ENCODE results near the gene ABHD2.

The ABHD2 gene, protein sequence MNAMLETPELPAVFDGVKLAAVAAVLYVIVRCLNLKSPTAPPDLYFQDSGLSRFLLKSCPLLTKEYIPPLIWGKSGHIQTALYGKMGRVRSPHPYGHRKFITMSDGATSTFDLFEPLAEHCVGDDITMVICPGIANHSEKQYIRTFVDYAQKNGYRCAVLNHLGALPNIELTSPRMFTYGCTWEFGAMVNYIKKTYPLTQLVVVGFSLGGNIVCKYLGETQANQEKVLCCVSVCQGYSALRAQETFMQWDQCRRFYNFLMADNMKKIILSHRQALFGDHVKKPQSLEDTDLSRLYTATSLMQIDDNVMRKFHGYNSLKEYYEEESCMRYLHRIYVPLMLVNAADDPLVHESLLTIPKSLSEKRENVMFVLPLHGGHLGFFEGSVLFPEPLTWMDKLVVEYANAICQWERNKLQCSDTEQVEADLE

DNA sequence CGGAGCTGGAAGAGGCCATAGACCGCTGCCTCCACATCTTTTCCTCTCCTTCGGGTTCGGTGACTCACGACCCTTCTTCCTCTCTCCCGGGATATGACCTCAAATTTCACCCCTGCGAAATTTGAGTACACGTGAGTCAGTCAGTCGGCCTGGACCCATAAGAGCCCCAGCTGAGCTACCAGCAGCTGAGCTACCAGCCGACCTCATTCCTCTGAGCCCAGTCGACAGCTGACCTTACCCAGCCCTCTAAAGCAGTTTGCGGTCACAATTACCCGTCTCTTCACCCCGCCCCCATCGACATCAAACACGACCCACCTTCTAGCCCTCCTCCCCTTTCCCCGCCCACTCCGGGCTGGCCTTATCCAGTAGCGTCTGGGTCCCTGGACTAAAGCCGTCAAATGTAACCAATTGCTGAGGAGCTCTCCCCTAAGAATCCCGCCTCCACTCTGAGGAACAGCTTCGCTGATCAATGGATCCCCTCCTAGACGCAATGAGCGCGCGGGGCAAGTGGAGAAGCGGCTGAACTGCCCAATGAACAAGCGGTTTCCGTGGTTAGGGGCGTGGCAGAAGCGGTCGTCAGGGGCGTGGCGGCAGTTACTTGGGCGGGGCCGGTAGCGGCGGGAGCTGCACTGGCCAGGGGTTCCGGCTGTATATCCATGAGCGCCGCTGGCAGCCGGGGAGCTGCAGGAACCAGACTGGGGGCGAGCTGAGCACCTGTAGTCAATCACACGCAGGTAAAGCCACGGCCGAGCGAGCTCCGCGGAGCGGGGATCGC, at the start of gene ABHD2:
TSS of gene ABHD2 (plus strand) at position 627 of the 775 bp plus-strand sequence. CDS start 27,872 bp downstream, outside the sequence.
- H3K36me3 ChIP-seq (ENCODE audit: control insufficient read depth, insufficient read depth, low read length), result no peaks in the 10 kb centered on the region
- H3K9me3 ChIP-seq (ENCODE audit: control insufficient read depth, low read length), result no peaks in the 10 kb centered on the region
- no peaks in the 10 kb centered on the region for H3K4me1 ChIP-seq
- peak within 1 kb of the TSS; percentile 90 for H3K4me3 ChIP-seq (ENCODE audit: low read depth, low read length)
- TF ChIP-seq, protein P1, sequence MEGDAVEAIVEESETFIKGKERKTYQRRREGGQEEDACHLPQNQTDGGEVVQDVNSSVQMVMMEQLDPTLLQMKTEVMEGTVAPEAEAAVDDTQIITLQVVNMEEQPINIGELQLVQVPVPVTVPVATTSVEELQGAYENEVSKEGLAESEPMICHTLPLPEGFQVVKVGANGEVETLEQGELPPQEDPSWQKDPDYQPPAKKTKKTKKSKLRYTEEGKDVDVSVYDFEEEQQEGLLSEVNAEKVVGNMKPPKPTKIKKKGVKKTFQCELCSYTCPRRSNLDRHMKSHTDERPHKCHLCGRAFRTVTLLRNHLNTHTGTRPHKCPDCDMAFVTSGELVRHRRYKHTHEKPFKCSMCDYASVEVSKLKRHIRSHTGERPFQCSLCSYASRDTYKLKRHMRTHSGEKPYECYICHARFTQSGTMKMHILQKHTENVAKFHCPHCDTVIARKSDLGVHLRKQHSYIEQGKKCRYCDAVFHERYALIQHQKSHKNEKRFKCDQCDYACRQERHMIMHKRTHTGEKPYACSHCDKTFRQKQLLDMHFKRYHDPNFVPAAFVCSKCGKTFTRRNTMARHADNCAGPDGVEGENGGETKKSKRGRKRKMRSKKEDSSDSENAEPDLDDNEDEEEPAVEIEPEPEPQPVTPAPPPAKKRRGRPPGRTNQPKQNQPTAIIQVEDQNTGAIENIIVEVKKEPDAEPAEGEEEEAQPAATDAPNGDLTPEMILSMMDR (IDR thresholded peaks at IDR 0.05), result no peak
- H3K79me2 ChIP-seq, result peaks cover 2% of the 10 kb centered on the region
- H3K27me3 ChIP-seq (ENCODE audit: control insufficient read depth, insufficient read depth, low read length), result no peaks in the 10 kb centered on the region
- no peak within 1 kb of the TSS for H3K9ac ChIP-seq
- H3K27ac ChIP-seq, result peak within 1 kb of the TSS; percentile 34
- H3K4me2 ChIP-seq (ENCODE audit: low read length), result peak within 1 kb of the TSS; percentile 87
- peak within 1 kb of the TSS; percentile 78 for H2AFZ ChIP-seq

DNA sequence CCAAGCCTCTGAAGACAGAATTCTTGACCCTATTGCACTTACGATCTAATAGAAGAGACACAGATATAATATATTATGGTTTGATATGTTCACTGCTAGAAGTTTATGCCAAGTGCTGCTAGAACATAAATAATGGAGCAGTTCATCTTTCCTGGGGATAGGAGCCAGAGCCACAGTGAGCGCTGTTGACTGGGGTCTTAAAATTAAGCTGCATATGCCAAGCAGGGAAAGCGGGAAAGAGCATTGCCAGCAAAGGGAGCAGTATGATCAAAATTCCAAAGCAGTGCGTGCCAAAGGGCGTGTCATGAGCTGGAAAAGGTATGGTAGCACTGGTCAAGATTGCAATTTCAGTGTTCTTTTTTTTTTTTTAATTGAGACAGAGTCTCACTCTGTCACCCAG, 49.1 kb upstream of the ABHD2 start:
- no peaks in the 10 kb centered on the region for H3K9me3 ChIP-seq (ENCODE audit: control insufficient read depth, low read length)
- no peak overlapping the region for H3K27ac ChIP-seq
- no peaks in the 10 kb centered on the region for H3K36me3 ChIP-seq (ENCODE audit: control insufficient read depth, insufficient read depth, low read length)
- TF ChIP-seq, protein P1 (IDR thresholded peaks at IDR 0.05), result no peak
- H2AFZ ChIP-seq, result no peak overlapping the region
- no peak overlapping the region for H3K4me2 ChIP-seq (ENCODE audit: low read length)
- H3K27me3 ChIP-seq (ENCODE audit: control insufficient read depth, insufficient read depth, low read length), result no peaks in the 10 kb centered on the region
- H3K9ac ChIP-seq, result no peak overlapping the region
- H3K4me3 ChIP-seq (ENCODE audit: low read depth, low read length), result no peak overlapping the region
- H3K79me2 ChIP-seq, result no peaks in the 10 kb centered on the region
- no peaks in the 10 kb centered on the region for H3K4me1 ChIP-seq

DNA sequence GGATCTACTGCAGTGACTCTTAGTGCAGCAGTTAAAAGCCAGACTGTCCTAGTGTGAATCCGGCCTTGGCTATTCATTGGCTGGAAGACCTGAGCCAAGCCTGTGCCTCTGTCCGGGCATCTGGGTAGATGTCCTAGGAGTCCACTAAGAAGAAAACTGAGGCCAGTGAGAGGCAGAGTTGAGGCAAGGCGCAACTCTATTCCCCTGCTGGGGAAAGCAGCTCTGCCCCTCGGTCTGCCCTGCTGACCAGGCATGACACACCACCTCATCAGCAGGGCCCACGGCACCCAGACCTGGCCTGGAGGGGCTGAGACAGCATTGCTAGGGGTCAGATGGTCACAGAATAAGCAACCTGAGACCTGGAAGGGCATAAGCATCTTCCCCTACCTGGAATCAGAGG, 46.7 kb upstream of the ABHD2 start:
- Histone ChIP-seq H3K4me3 (ENCODE audit: low read depth, low read length) (no peak overlapping the region), H2AFZ (no peak overlapping the region), H3K9ac (no peak overlapping the region), H3K79me2 (no peaks in the 10 kb centered on the region), H3K27ac (no peak overlapping the region), H3K4me2 (ENCODE audit: low read length) (no peak overlapping the region), H3K27me3 (ENCODE audit: control insufficient read depth, insufficient read depth, low read length) (no peaks in the 10 kb centered on the region), H3K36me3 (ENCODE audit: control insufficient read depth, insufficient read depth, low read length) (no peaks in the 10 kb centered on the region), H3K9me3 (ENCODE audit: control insufficient read depth, low read length) (no peaks in the 10 kb centered on the region), H3K4me1 (no peaks in the 10 kb centered on the region)
- TF ChIP-seq, protein P1 (IDR thresholded peaks at IDR 0.05), result no peak

DNA sequence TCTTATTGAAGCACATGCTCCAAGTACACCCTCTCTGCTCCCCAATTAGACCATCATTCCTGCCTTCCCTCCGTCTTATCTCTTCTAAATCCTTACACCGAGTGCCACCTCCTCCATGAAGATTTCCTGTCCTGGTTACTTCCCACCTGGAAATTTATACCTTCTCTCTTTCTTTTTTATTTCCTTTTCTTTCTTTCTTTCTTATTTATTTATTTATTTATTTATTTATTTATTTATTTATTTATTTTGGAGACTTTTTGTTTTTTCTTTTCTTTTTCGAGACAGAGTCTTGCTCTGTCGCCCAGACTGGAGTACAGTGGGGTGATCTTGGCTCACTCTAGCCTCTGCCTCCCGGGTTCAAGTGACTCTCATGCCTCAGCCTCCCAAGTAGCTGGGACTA, 45.9 kb upstream of the ABHD2 start:
- Histone ChIP-seq H3K4me1 (no peaks in the 10 kb centered on the region), H3K36me3 (ENCODE audit: control insufficient read depth, insufficient read depth, low read length) (no peaks in the 10 kb centered on the region), H3K27ac (no peak overlapping the region), H3K79me2 (no peaks in the 10 kb centered on the region), H3K9ac (no peak overlapping the region), H2AFZ (no peak overlapping the region), H3K9me3 (ENCODE audit: control insufficient read depth, low read length) (no peaks in the 10 kb centered on the region), H3K4me3 (ENCODE audit: low read depth, low read length) (no peak overlapping the region), H3K27me3 (ENCODE audit: control insufficient read depth, insufficient read depth, low read length) (no peaks in the 10 kb centered on the region), H3K4me2 (ENCODE audit: low read length) (no peak overlapping the region)
- TF ChIP-seq, protein P1 (IDR thresholded peaks at IDR 0.05), result no peak

All from parathyroid adenoma (tissue), 2 donors.